Epithelial cell of esophagus (primary cell): ENCODE data around the gene SDF4.

ENCODE experiments used
- DNase-seq: peaks from one replicate; pipeline ENCODE4 v3.0.0; 2010; ENCODE audit warnings: low read depth
- H3K4me3 ChIP-seq: 2 replicates; pipeline ENCODE4 v1.5.1; 2011; ENCODE audit warnings: mild to moderate bottlenecking, low read length, control low read depth
- CTCF ChIP-seq: IDR thresholded peaks from 2 replicates; pipeline ENCODE4 v1.5.1; 2011; ENCODE audit warnings: low read depth, mild to moderate bottlenecking, low read length, control low read depth, inconsistent platforms; ENCODE audit not compliant: insufficient read depth; ENCODE audit errors: missing control alignments

Gene SDF4

GRCh38 chr1:1175221-1176062 lies 56.4 kb downstream of the SDF4 start:
- DNase-seq: no peak
- no peak for TF ChIP-seq CTCF
- no peak overlapping the region for H3K4me3 ChIP-seq

GRCh38 chr1:1173793-1174415 lies 57.9 kb downstream of the SDF4 start, which contains the start of gene TTLL10:
Gene TTLL10, plus strand, starts transcription at chr1:1173880. Its CDS starts 5,336 bp downstream, at chr1:1179216.
- H3K4me3 ChIP-seq: no peak within 1 kb of the TSS
- TF ChIP-seq CTCF: no peak
- DNase-seq: no peak

- no peak for TF ChIP-seq CTCF
- no peak overlapping the region for H3K4me3 ChIP-seq
- no peak for DNase-seq
Measured at GRCh38 chr1:1173061-1173792, 58.6 kb downstream of the SDF4 start.

- no peak for DNase-seq
- no peak overlapping the region for H3K4me3 ChIP-seq
- TF ChIP-seq CTCF: no peak
Measured at GRCh38 chr1:1171546-1172340, 60.1 kb downstream of the SDF4 start.

- H3K4me3 ChIP-seq: no peak overlapping the region
- no peak for DNase-seq
- TF ChIP-seq CTCF: no peak
Measured at GRCh38 chr1:1171161-1171545, 60.6 kb downstream of the SDF4 start.
